ES-I3 (cell line): ENCODE data around the gene GGPS1.
"Not testable (repeated sequence)": the region's sequence is repeated elsewhere in the genome, so short reads cannot be mapped to it uniquely, and the experiment has no call there.

Source experiments
- H3K36me3 ChIP-seq: 2 replicates; pipeline ENCODE4 v1.6.1; 2013; ENCODE audit warnings: mild to moderate bottlenecking, low read length, control low read depth, moderate library complexity; ENCODE audit not compliant: insufficient read depth
- H3K4me1 ChIP-seq: 2 replicates; pipeline ENCODE4 v1.6.1; 2013; ENCODE audit warnings: mild to moderate bottlenecking, control low read depth, low read length; ENCODE audit not compliant: insufficient read depth
- H3K9ac ChIP-seq: 2 replicates; pipeline ENCODE4 v1.6.1; 2013; ENCODE audit warnings: low read depth, mild to moderate bottlenecking, low read length, moderate library complexity
- H3K9me3 ChIP-seq: 2 replicates; pipeline ENCODE4 v1.6.1; 2013; ENCODE audit warnings: mild to moderate bottlenecking, low read length, moderate library complexity; ENCODE audit not compliant: control insufficient read depth, insufficient read depth

The GGPS1 gene

DNA sequence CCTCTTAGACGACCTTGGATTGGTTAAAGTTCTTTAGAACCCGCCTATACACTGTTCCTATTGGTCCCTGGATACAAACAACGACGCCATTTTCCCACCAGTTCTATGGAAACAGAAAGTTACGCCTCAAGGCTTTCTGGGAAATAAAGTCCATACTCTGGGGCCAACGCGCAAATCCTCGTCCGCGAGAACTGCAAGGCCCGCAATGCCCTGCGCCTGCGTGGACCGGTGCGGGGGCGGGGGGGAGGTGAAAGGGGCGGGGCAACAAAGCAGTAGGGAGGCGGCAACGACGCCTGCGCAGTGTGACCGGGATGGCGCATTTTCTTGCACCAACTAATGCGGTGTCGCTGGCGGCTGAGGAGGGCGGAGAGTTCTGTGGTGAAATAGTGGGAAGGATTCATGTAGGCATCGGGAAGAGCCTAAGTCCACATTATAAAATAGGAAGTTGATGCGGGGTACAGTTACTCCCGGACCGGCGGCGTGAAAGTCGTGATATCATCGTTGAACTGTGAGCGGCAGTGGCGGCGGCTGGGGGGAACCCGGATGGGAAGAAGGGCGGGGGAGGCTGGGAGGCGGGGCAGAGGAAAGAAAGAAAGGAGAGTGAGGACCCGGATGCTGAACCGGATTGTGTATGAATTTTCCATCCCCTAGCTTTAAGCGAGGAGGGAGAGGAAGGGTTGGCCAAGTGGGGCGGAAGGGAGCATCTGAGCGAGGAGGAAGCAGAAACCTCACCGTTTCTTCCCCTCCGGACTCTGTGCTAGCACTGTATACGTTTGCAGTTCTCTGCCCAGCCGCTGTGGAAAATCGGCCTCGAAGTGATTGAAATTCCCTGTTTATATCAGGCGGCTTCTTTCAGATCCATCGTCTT, at the start of gene GGPS1:
Gene GGPS1, plus strand, starts transcription at position 300 of the 868 bp plus-strand sequence. CDS start 6,695 bp downstream, outside the sequence.
- peaks cover 19% of the 10 kb centered on the region; the same call in 1 of the 2 replicates for H3K4me1 ChIP-seq
- H3K9ac ChIP-seq: peak within 1 kb of the TSS; percentile 78
- H3K9me3 ChIP-seq: no peaks in the 10 kb centered on the region
- no peaks in the 10 kb centered on the region for H3K36me3 ChIP-seq

DNA sequence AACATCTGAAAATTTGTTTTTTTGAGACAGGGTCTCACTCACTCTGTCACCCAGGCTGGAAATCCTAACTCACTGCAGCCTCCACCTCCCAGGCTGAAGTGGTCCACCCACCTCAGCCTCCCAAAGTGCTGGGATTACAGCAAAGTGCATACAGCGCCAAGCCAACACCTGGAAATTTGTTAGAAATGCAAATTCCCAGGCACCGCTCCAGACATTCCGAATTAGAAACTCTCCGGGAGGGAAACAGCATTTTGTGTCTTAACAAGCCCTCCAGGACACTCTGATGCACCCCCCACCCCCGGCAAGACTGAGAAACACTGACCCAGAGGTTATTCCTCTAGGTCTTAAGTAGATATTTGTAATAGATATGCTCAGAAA, 49.5 kb upstream of the GGPS1 start:
- Histone ChIP-seq H3K36me3 (no peaks in the 10 kb centered on the region), H3K9me3 (no peaks in the 10 kb centered on the region), H3K9ac (no peak overlapping the region), H3K4me1 (peaks cover 7% of the 10 kb centered on the region)

DNA sequence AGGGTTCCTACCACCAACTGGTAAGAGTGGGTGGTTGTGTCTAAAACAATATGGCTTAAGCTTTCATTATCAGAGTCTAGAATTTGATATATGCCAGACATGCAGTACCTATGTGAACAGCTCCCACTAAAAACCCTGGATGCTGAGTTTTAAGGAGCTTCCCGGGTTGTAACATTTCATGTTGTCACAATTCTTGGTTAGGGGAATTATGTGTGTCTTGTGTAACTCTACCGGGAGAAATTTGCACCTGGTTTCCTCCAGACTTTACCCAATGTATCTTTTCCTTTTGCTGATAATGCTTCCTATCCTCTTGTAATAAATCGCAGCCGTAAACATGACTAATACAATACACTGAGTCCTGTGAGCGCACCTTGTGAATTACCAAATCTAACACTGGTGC, 48.7 kb upstream of the GGPS1 start:
- Histone ChIP-seq H3K9me3 (no peaks in the 10 kb centered on the region), H3K4me1 (peaks cover 7% of the 10 kb centered on the region), H3K9ac (no peak overlapping the region), H3K36me3 (no peaks in the 10 kb centered on the region)

DNA sequence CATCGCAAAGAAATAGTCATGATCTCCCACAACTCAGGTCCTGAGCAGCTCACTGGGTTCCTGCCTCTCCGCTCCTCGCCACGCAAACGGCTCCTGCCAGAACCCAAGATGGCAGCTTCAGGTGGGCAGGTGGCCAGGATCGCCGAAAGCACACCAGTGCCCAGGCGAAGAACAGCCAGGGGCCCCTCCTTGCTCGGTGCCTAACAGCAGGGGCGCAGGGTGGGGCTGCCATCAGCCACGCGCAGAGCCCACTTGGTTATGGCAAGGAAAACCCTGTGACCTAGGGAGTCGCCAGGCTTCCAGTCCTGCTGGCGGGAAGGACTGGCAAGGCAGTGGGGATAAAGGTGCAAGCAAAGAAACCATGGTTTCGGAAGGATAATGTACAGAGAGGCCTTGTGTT, 47.9 kb upstream of the GGPS1 start:
- H3K36me3 ChIP-seq: no peaks in the 10 kb centered on the region
- H3K9ac ChIP-seq: no peak overlapping the region

DNA sequence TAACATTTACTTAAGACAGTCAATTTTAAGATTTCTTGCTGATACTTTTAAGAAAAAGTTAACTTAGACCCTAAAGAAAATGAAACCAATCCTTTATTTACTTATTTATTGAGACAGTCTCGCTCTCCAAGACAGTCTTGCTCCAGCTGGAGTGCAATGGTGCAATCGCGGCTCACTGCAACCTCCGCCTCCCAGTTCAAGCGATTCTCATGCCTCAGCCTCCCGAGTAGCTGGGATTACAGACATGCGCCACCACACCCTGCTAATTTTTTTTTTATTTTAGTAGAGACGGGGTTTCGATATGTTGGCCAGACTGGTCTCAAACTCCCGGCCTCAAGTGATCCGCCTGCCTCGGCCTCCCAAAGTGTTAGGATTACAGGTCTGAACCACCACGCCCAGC, 44.7 kb upstream of the GGPS1 start:
- not testable (repeated sequence) for H3K36me3 ChIP-seq, H3K9me3 ChIP-seq, H3K9ac ChIP-seq
- H3K4me1 ChIP-seq: peaks cover 23% of the 10 kb centered on the region

More for the DNA sequence above, 47.9 kb upstream of the GGPS1 start:
- Histone ChIP-seq H3K9me3 (no peaks in the 10 kb centered on the region), H3K4me1 (peaks cover 7% of the 10 kb centered on the region)

DNA sequence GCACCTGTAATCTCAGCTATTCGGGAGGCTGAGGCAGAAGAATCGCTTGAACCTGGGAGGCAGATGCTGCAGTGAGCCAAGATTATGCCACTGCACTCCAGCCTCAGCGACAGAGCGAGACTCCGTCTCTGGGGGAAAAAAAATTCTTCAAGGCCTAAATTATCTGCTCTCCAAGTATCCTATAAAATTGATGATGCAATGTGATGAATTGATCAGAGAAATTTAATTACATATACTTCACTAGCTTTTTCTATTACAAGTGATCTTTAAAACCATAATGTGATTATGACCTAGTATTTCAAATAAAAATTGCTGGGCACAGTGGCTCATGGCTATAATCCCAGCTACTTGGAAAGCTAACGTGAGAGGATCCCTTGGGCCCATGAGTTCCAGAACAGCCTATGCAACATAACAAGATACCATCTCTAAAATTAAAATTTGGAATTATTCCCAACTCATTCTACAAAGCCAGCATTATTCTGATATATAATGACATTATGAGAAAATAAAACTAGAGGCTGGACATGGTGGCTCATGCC, 44.1 kb upstream of the GGPS1 start:
- H3K9ac ChIP-seq: no peak overlapping the region
- no peaks in the 10 kb centered on the region for H3K9me3 ChIP-seq
- peaks cover 23% of the 10 kb centered on the region for H3K4me1 ChIP-seq
- no peaks in the 10 kb centered on the region for H3K36me3 ChIP-seq

DNA sequence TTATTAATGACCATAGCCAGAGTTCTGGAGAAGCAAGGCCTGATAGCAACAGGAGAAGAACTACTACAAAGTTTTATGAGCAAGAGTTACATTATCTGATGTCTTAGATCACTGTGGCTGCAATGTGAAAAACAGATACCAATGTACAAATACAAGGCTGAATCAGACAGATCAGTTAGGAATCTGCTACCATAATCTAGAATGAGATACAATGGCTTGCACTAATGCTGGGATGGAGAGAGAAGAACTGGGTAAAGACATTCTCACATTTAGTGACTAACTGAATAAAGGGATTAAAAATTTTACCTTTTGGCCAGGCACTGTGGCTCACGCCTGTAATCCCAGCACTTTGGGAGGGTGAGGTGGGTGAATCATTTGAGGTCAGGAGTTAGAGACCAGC, 41.7 kb upstream of the GGPS1 start:
- peaks cover 16% of the 10 kb centered on the region; the same call in 1 of the 2 replicates for H3K4me1 ChIP-seq
- H3K36me3 ChIP-seq: no peaks in the 10 kb centered on the region
- H3K9ac ChIP-seq: no peak overlapping the region
- no peaks in the 10 kb centered on the region for H3K9me3 ChIP-seq

DNA sequence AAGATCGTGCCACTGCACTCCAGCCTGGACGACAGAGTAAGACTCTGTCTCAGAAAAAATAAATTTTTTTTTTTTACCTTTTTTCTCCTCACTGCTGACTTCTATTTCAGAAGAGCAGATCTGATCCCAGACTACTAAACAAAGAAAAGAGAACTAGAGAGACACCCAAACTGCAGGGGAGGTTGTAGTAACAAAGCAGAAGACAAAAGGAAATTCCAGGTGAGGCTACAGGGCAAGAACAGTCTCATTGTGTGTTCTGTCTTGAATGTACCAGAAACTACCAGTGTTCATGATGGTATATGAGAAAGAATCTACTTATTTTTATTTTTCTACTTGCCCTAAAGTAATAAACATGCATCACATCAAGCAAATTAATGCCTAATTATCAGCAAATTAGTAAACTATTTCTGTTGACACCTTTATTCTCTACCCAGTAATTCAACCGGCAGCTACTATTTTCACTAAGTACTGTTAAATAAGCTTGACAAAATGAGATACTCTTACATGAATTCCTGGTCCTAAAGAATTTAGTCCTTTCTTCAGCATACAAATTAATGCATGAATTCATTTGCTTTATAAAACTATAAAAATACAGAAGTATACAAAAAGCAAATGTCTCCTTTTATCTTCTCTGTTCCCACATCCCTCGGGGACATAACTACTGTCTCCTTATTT, 41.0 kb upstream of the GGPS1 start:
- Histone ChIP-seq H3K4me1 (peaks cover 16% of the 10 kb centered on the region; the same call in 1 of the 2 replicates), H3K9me3 (no peaks in the 10 kb centered on the region), H3K9ac (no peak overlapping the region), H3K36me3 (no peaks in the 10 kb centered on the region)

DNA sequence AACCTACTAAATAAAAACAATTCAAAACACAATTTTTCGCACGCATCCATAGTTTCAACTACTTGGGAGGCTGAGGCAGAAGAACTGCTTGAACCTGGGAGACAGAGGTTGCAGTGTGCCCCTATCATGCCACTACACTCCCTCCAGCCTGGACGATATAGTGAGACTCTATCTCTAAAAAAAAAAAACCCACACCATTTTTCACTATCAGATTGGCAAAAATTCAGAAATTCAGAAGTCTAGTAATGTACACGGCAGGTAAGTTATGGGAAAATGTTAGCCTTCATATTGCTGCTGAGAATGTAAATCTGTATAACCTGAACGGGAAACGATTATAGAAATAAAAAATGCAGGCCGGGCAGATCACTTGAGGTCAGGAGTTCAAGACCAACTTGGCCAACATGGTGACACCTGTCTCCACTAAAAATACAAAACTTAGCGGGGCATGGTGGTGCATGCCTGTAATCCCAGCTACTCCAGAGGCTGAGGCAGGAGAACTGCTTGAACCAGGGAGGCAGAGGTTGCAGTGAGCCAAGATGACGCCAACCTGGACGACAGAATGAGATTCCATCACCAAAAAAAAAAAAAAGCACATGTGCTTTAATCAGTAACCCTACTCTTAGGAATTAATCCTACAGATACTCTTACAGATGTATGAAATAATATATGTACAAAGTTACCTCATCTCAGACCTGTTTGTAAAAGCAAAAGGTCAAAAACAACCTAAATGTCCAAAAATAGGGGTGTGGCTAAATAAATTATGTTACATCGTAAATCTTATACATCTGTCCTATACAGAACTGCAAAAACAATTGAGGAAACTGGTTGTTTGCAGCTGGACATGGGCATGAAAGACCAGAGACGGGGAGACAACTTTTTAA, 38.3 kb upstream of the GGPS1 start:
- no peaks in the 10 kb centered on the region for H3K36me3 ChIP-seq
- peaks cover 23% of the 10 kb centered on the region; the same call in 1 of the 2 replicates for H3K4me1 ChIP-seq
- H3K9ac ChIP-seq: no peak overlapping the region
- no peaks in the 10 kb centered on the region for H3K9me3 ChIP-seq

DNA sequence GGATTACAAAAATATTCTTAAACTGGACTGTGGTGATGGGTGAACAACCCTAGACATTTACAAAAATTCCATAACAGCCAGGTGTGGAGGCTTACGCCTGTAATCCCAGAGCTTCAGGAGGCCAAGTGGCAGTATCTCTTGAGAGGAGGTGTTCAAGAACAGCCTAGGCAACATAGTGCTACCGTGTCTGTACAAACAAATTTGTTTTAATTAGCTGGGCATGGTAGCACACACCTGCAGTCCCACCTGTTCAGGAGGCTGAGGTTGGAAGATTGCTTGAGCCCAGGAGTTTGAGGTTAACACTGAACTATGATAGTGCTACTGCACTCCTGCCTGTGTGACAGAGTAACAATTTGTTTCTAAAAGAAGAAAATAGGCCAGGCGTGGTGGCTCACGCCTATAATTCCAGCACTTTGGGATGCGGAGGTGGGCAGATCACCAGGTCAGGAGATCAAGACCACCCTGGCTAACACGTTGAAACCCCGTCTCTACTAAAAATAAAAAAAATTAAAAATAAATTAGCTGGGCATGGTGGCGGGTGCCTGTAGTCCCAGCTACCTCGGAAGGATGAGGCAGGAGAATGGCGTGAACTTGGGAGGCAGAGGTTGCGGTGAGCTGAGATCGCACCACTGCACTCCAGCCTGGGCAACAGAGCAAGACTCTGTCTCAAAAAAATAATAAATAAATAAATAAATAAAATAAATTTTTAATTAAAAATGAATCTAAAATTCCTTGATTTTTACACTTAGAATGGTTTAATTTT, 37.4 kb upstream of the GGPS1 start:
- Histone ChIP-seq H3K9me3 (no peaks in the 10 kb centered on the region), H3K4me1 (peaks cover 22% of the 10 kb centered on the region; the same call in 1 of the 2 replicates), H3K36me3 (no peaks in the 10 kb centered on the region), H3K9ac (no peak overlapping the region)

DNA sequence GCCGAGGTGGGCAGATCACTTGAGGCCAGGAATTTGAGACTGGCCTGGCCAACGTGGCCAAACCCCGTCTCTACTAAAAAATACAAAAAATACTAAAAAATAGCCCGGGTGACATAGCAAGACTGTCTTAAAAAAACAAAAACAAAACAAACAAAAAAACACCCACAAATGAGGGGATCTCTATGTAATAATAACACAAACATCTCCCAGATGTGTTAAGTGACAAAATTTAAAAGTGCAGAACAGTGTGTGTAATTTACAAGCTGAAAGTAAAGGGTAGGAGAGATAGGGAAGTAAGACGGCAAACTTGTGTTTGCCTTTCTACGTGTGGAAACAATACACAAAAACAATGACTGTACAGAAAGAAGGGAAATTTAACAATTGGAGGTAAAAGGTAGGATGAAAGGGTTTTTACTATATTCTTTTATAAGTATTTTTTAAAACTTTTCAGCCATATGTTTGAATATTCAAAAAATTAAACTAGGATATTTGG, 36.7 kb upstream of the GGPS1 start:
- no peaks in the 10 kb centered on the region for H3K9me3 ChIP-seq
- no peak overlapping the region for H3K9ac ChIP-seq
- peaks cover 15% of the 10 kb centered on the region; the same call in 1 of the 2 replicates for H3K4me1 ChIP-seq
- no peaks in the 10 kb centered on the region for H3K36me3 ChIP-seq

DNA sequence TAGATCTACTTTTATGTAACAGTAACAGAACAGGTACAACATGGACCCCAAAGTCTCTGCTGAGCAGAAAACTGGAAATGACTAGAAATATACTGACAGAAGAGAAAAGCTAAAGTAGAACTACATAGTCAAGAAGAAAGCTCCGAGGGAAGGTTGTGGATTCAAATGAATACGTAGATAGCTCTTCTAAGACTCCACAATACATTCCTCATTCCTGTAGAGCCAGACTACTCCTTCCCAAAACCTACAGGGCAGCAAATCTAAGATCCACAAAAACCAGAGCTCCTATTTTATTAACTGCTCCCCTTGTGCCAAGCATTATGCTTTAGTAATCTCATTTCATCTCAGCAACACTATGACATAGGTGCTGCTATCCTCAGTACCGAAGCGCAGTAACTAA, 35.6 kb upstream of the GGPS1 start:
- H3K9me3 ChIP-seq: no peaks in the 10 kb centered on the region
- no peaks in the 10 kb centered on the region for H3K36me3 ChIP-seq
- H3K4me1 ChIP-seq: peaks cover 7% of the 10 kb centered on the region; the same call in 1 of the 2 replicates
- no peak overlapping the region for H3K9ac ChIP-seq

DNA sequence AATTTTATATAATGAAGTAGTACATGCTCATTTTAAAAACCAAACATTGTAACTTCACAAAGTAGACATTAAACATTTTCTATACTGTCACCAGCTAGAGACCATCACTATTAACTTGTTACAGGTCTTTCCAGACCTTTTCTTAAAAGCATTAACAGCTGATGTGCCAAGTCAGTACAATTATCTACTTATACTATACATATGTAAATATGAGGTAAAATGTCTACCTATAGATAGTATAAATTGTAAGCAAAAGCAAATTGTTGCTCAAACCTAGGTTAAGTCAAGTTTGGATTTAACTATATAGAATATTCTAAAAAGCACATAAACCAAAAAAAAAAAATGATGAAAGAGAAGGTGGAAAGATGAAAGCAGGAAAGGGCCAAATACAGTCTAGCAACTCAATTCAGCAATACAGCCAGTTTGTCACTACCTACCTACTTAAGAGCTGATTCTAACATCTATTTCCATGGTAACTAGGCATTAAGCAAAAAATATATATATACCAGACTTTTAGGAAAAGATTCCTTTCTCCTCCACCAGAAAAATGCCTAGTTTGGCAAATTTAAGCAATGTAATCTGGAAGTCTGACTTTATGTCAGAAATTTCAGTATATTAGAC, 34.9 kb upstream of the GGPS1 start:
- Histone ChIP-seq H3K4me1 (peaks cover 6% of the 10 kb centered on the region; the same call in 1 of the 2 replicates), H3K36me3 (no peaks in the 10 kb centered on the region), H3K9me3 (no peaks in the 10 kb centered on the region), H3K9ac (no peak overlapping the region)
